Lung (tissue), 12 donors: Measurements from ENCODE around the gene RAP2B. TPM values are rescaled to one million over a fixed set of nuclear protein-coding genes. Genes with fewer than 3 reads are reported as not detected.

ENCODE experiments used
- ATAC-seq: fragments of 200-7000 bp; cut with Tn5 transposase; one replicate; pipeline ENCODE4 v1.9.1; 2020; ENCODE audit warnings: moderate number of reproducible peaks; ENCODE audit not compliant: insufficient read depth, low FRiP score
- DNase-seq, 3 donors: peaks; one replicate each; pipeline ENCODE4 v3.0.0-alpha.2; 2013 to 2017
- H3K27ac ChIP-seq, 2 donors: one replicate each; pipeline ENCODE4 v1.5.1; 2013; ENCODE audit warnings: mild to moderate bottlenecking in 2 of 2, moderate library complexity in 2 of 2, control low read depth in 1 of 2, inconsistent platforms in 1 of 2, low read depth in 1 of 2, low read length in 1 of 2
- H3K27me3 ChIP-seq, 3 donors: one replicate each; pipeline ENCODE4 v1.5.1; 2013; ENCODE audit warnings: low read length in 2 of 3; ENCODE audit not compliant: control insufficient read depth in 3 of 3, insufficient read depth in 3 of 3
- H3K36me3 ChIP-seq, 4 donors: one replicate each; pipeline ENCODE4 v1.5.1; 2013; ENCODE audit warnings: low read length in 4 of 4, mild to moderate bottlenecking in 1 of 4, moderate library complexity in 1 of 4; ENCODE audit not compliant: control insufficient read depth in 4 of 4, insufficient read depth in 4 of 4
- H3K4me1 ChIP-seq, 5 donors: one replicate each; pipeline ENCODE4 v1.5.1; 2013; ENCODE audit warnings: low read length in 5 of 5, mild to moderate bottlenecking in 2 of 5, moderate library complexity in 1 of 5; ENCODE audit not compliant: control insufficient read depth in 5 of 5, insufficient read depth in 5 of 5
- H3K4me3 ChIP-seq: one replicate; pipeline ENCODE4 v1.5.1; 2013; ENCODE audit warnings: mild to moderate bottlenecking, control low read depth, moderate library complexity
- H3K9ac ChIP-seq, 2 donors: one replicate each; pipeline ENCODE4 v1.5.1; 2013; ENCODE audit warnings: low read length in 2 of 2, control low read depth in 1 of 2; ENCODE audit not compliant: insufficient read depth in 1 of 2
- H3K9me3 ChIP-seq, 4 donors: one replicate each; pipeline ENCODE4 v1.5.1; 2013; ENCODE audit warnings: low read length in 3 of 4, mild to moderate bottlenecking in 1 of 4, moderate library complexity in 1 of 4; ENCODE audit not compliant: control insufficient read depth in 4 of 4, insufficient read depth in 3 of 4
- WGBS, 2 donors: extraction: QIAGEN DNeasy Blood & Tissue Kit; methylation state at CpG; one replicate each; pipeline ENCODE4 v1.1.7; 2013; 5-methylcytosine and 5-hydroxymethylcytosine counted together
- polyA plus RNA-seq, 2 donors: library from polyadenylated mRNA; stranded (reverse); fragments of 200-250 nt; gene quantifications; one replicate each; pipeline ENCODE4 v1.2.1, GENCODE V29; 2013
- total RNA-seq, 2 donors: library from RNA; depleted of rRNA in 1 of 2; stranded (reverse); fragments of >200 nt in 1 of 2; gene quantifications; one replicate each; pipeline ENCODE4 v1.2.1, GENCODE V29; 2014 to 2021
- TF ChIP-seq, protein P1 (sequence below): IDR thresholded peaks from 2 replicates; pipeline ENCODE4 v1.5.1; 2012; ENCODE audit warnings: mild to moderate bottlenecking; ENCODE audit errors: control extremely low read depth, extremely low read depth
- donor health status: control.
- donor health status: control.
- donor health status: Bipolar disorder and iron deficiency.
- donor health status: healthy.
- donor health status: DM: yes; HTN: yes; CAD: no.

RAP2B gene
- total and polyA plus RNA-seq, 4 donors: 7.4 to 23.8 (median 15.7) TPM

DNA sequence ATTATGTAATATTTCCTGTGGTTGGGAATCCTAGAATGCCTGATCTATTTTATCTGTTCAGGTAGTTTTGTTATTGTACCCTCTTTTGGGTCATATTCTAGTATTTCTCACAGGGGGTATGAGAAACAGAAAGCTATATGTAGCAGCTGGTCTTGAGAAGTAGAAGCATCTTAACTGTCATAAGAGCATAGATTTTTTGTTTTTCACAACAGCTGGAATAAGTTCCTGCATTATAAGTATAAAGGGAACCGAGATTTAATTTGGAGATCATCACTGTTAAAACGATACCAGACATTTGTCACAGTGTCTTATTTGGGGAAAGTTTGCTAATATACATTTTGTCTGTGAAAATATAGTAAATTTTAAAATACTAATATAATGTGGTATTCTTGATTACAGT lies 4.8 kb downstream of the RAP2B start:
- no peaks in the 10 kb centered on the region for H3K27me3 ChIP-seq
- no peaks in the 10 kb centered on the region for H3K9me3 ChIP-seq
- no peak overlapping the region for H3K9ac ChIP-seq
- H3K4me1 ChIP-seq: peaks cover 0 to 22% (median 5%) of the 10 kb centered on the region in 5 donors
- TF ChIP-seq, protein P1, sequence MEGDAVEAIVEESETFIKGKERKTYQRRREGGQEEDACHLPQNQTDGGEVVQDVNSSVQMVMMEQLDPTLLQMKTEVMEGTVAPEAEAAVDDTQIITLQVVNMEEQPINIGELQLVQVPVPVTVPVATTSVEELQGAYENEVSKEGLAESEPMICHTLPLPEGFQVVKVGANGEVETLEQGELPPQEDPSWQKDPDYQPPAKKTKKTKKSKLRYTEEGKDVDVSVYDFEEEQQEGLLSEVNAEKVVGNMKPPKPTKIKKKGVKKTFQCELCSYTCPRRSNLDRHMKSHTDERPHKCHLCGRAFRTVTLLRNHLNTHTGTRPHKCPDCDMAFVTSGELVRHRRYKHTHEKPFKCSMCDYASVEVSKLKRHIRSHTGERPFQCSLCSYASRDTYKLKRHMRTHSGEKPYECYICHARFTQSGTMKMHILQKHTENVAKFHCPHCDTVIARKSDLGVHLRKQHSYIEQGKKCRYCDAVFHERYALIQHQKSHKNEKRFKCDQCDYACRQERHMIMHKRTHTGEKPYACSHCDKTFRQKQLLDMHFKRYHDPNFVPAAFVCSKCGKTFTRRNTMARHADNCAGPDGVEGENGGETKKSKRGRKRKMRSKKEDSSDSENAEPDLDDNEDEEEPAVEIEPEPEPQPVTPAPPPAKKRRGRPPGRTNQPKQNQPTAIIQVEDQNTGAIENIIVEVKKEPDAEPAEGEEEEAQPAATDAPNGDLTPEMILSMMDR: no peak
- H3K36me3 ChIP-seq: peaks cover 0 to 12% (median 4%) of the 10 kb centered on the region in 4 donors
- H3K4me3 ChIP-seq: no peak overlapping the region
- ATAC-seq (no peak), DNase-seq (no peak)
- H3K27ac ChIP-seq: no peak overlapping the region
- WGBS, 2 donors: 70 to 81% methylated on average over 2 of the region's 2 CpGs

DNA sequence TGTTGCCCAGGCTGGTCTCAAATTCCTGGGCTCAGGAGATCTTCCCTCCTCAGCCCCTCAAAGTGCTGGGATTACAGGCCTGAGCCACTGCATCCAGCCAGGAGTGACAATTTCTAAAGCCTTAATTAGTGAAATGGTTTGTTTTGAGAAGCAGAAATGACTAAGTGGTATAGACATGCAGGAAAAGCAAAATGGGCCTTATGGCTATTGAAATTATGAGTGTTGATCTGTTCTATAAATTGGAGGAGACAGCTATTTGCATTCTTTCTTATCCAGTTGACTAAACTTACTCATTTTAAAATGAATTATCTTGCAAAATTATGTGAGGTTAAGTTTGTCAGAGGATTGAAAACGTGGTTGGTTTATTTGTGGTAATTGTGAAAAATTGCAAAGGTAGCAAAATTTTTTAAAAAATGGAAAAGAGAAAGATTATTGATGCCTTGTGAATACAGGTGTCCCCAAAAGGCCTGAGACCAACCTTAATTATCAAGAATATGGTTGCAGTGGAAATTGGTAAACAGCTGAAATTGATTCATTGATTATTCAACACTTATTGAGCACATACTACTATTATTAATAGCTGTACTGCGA lies 7.9 kb downstream of the RAP2B start:
- Histone ChIP-seq H3K9me3 (no peaks in the 10 kb centered on the region), H3K4me1 (peaks cover 0 to 22% (median 0%) of the 10 kb centered on the region in 5 donors), H3K27ac (no peak overlapping the region), H3K4me3 (no peak overlapping the region), H3K27me3 (no peaks in the 10 kb centered on the region), H3K36me3 (peaks cover 0 to 4% (median 1%) of the 10 kb centered on the region in 4 donors), H3K9ac (no peak overlapping the region)
- ATAC-seq: no peak
- TF ChIP-seq, protein P1: no peak
- WGBS, 2 donors: 90 to 94% methylated on average over 2 of the region's 2 CpGs
- DNase-seq: no peak

DNA sequence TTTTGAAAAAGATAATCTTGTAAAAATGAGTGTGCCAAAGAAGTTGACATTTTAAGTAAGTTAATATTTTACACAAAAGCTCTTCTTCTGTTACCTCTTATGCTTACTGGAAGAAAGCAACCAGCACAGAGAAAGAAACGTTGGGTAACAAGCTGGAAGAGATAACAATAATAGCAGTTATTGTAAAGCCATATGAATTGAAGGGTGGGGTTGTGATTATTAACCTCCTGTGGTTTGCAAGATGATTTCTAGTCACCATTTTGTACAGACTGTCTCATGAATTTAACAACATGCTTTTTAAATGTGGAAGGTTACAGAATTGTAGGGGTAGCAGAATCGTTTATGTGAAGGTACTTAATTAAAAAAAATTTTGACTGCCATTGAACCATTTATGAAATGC lies 9.2 kb downstream of the RAP2B start:
- Histone ChIP-seq H3K4me3 (no peak overlapping the region), H3K4me1 (peaks cover 0 to 12% (median 0%) of the 10 kb centered on the region in 5 donors), H3K27me3 (no peaks in the 10 kb centered on the region), H3K36me3 (no peaks in the 10 kb centered on the region), H3K9me3 (peaks cover 0 to 3% (median 0%) of the 10 kb centered on the region in 4 donors), H3K27ac (no peak overlapping the region), H3K9ac (no peak overlapping the region)
- TF ChIP-seq, protein P1: no peak
- DNase-seq: no peak
- WGBS, 2 donors: 60 to 71% methylated on average over 2 of the region's 2 CpGs
- no peak for ATAC-seq

DNA sequence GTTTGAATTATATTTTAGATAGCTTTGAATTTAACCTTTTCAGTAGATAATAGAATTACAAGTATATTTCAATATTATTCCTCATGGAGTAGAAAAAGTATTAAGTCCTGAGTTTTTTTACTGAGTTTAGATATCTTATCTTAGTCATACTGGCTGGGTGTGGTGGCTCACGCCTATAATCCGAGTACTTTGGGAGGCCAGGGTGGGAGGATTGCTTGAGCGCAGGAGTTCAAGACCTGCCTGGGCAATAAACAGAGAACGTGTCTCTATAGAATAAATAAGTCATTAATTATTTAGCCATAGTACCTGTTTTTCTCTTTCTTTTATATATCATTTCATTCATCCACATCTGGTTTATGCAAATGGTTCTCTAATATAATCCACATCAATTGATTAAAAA lies 9.9 kb downstream of the RAP2B start:
- Histone ChIP-seq H3K4me3 (no peak overlapping the region), H3K4me1 (peaks cover 0 to 7% (median 0%) of the 10 kb centered on the region in 5 donors), H3K27ac (no peak overlapping the region), H3K36me3 (no peaks in the 10 kb centered on the region), H3K27me3 (no peaks in the 10 kb centered on the region), H3K9me3 (peaks cover 0 to 3% (median 0%) of the 10 kb centered on the region in 4 donors), H3K9ac (no peak overlapping the region)
- ATAC-seq: no peak
- 94 to 96% methylated on average over 4 of the region's 4 CpGs for WGBS, 2 donors
- no peak for DNase-seq
- TF ChIP-seq, protein P1: no peak
